Liver (tissue), 9 donors: ENCODE measurements around the gene EDA. TPM values are rescaled to one million over a fixed set of nuclear protein-coding genes. Genes with fewer than 3 reads are reported as not detected.

Experiments
- DNase-seq: peaks from one replicate; pipeline ENCODE4 v3.0.0-alpha.2; 2017; ENCODE audit warnings: low spot score
- H3K27ac ChIP-seq, 2 donors: one replicate each; pipeline ENCODE4 v1.7.0; 2013; ENCODE audit warnings: inconsistent platforms in 2 of 2, low read length in 2 of 2, control low read depth in 1 of 2, low read depth in 1 of 2, mild to moderate bottlenecking in 1 of 2
- H3K27me3 ChIP-seq, 4 donors: one replicate each; pipeline versions ENCODE4 v1.6.1 to v1.7.0; 2013; ENCODE audit warnings: low read length in 3 of 4, inconsistent platforms in 1 of 4, mild to moderate bottlenecking in 1 of 4, moderate library complexity in 1 of 4; ENCODE audit not compliant: control insufficient read depth in 4 of 4, insufficient read depth in 4 of 4
- H3K36me3 ChIP-seq, 4 donors: one replicate each; pipeline versions ENCODE4 v1.6.1 to v1.7.0; 2013; ENCODE audit warnings: low read length in 3 of 4, mild to moderate bottlenecking in 3 of 4, low read depth in 1 of 4, moderate library complexity in 1 of 4; ENCODE audit not compliant: control insufficient read depth in 4 of 4, insufficient read depth in 3 of 4
- H3K4me1 ChIP-seq, 4 donors: one replicate each; pipeline versions ENCODE4 v1.6.1 to v1.7.0; 2013; ENCODE audit warnings: low read length in 3 of 4, mild to moderate bottlenecking in 3 of 4, moderate library complexity in 1 of 4; ENCODE audit not compliant: control insufficient read depth in 4 of 4, insufficient read depth in 4 of 4
- H3K4me3 ChIP-seq, 3 donors: one replicate each; pipeline versions ENCODE4 v1.6.1 to v1.7.0; 2013; ENCODE audit warnings: low read length in 3 of 3, control low read depth in 1 of 3, low read depth in 1 of 3, mild to moderate bottlenecking in 1 of 3
- H3K9ac ChIP-seq, 2 donors: one replicate each; pipeline ENCODE4 v1.7.0; 2013; ENCODE audit warnings: low read length in 2 of 2, mild to moderate bottlenecking in 2 of 2, moderate library complexity in 2 of 2, control low read depth in 1 of 2, low read depth in 1 of 2
- H3K9me3 ChIP-seq, 4 donors: one replicate each; pipeline versions ENCODE4 v1.6.1 to v1.7.0; 2013; ENCODE audit warnings: low read length in 3 of 4; ENCODE audit not compliant: control insufficient read depth in 4 of 4
- ATF3 ChIP-seq: IDR thresholded peaks from 2 replicates; pipeline ENCODE4 v1.6.1; 2016; ENCODE audit warnings: antibody characterized with exemption
- CTCF ChIP-seq: fragments of 150-350 bp; IDR thresholded peaks from 2 replicates; pipeline ENCODE4 v1.5.1; 2017; ENCODE audit warnings: improper control_type of control experiment, low read depth, low read length; ENCODE audit not compliant: missing input control
- EGR1 ChIP-seq, 2 donors: IDR thresholded peaks; 2 replicates each; pipeline ENCODE4 v1.6.1; 2016 to 2018; ENCODE audit warnings: antibody characterized with exemption in 2 of 2, low read depth in 2 of 2
- FOXA2 ChIP-seq: IDR thresholded peaks from 2 replicates; pipeline ENCODE4 v1.6.1; 2016; ENCODE audit warnings: antibody characterized with exemption
- GABPA ChIP-seq, 2 donors: IDR thresholded peaks in 1 of 2; conservative IDR thresholded peaks in 1 of 2; 2 replicates each; pipeline ENCODE4 v1.6.1; 2016; ENCODE audit warnings: antibody characterized with exemption in 2 of 2, mild to moderate bottlenecking in 1 of 2, moderate library complexity in 1 of 2
- HNF4G ChIP-seq: IDR thresholded peaks from 2 replicates; pipeline ENCODE4 v1.6.1; 2016; ENCODE audit warnings: antibody characterized with exemption
- JUND ChIP-seq, 2 donors: IDR thresholded peaks; 2 replicates each; pipeline ENCODE4 v1.6.1; 2016; ENCODE audit warnings: antibody characterized with exemption in 2 of 2
- MAX ChIP-seq: IDR thresholded peaks from 2 replicates; pipeline ENCODE4 v1.6.1; 2016; ENCODE audit warnings: antibody characterized with exemption
- NR2F2 ChIP-seq: IDR thresholded peaks from 2 replicates; pipeline ENCODE4 v1.6.1; 2016; ENCODE audit warnings: antibody characterized with exemption
- RAD21 ChIP-seq, 2 donors: IDR thresholded peaks; 2 replicates each; pipeline ENCODE4 v1.6.1; 2016; ENCODE audit warnings: antibody characterized with exemption in 2 of 2, mild to moderate bottlenecking in 2 of 2
- REST ChIP-seq: IDR thresholded peaks from 2 replicates; pipeline ENCODE4 v1.6.1; 2016; ENCODE audit warnings: antibody characterized with exemption, mild to moderate bottlenecking
- RXRA ChIP-seq, 2 donors: IDR thresholded peaks; 2 replicates each; pipeline ENCODE4 v1.6.1; 2017 to 2018; ENCODE audit warnings: antibody characterized with exemption in 2 of 2, mild to moderate bottlenecking in 1 of 2
- SP1 ChIP-seq: IDR thresholded peaks from 2 replicates; pipeline ENCODE4 v1.6.1; 2018; ENCODE audit warnings: antibody characterized with exemption, mild to moderate bottlenecking
- TAF1 ChIP-seq: conservative IDR thresholded peaks from 2 replicates; pipeline ENCODE4 v1.6.1; 2016; ENCODE audit warnings: antibody characterized with exemption, mild to moderate bottlenecking
- YY1 ChIP-seq: IDR thresholded peaks from 2 replicates; pipeline ENCODE4 v1.6.1; 2016; ENCODE audit warnings: antibody characterized with exemption, mild to moderate bottlenecking
- ZBTB33 ChIP-seq: IDR thresholded peaks from 2 replicates; pipeline ENCODE4 v1.6.1; 2016; ENCODE audit warnings: antibody characterized with exemption
- WGBS: extraction: QIAGEN DNeasy Blood & Tissue Kit; methylation state at CpG from one replicate; pipeline ENCODE4 v1.1.7; 2013; 5-methylcytosine and 5-hydroxymethylcytosine counted together
- polyA plus RNA-seq, 2 donors: library from polyadenylated mRNA; stranded (reverse) in 1 of 2; unstranded in 1 of 2; fragments of 200-250 nt in 1 of 2; fragments of >200 nt in 1 of 2; fragmentation: Nextera tagmentation in 1 of 2; extraction: Ambion mirVana in 1 of 2; gene quantifications; one replicate each; pipeline versions ENCODE4 v1.2.1 to v1.2.3, GENCODE V29; 2013 to 2015
- total RNA-seq, 2 donors: library from RNA; depleted of rRNA; stranded (reverse); fragments of >200 nt; gene quantifications; one replicate each; pipeline ENCODE4 v1.2.3, GENCODE V29; 2014
- donor health status: healthy.
- donor health status: healthy.
- donor health status: healthy.
- donor health status: healthy.
- donor health status: healthy.

The EDA gene
- total and polyA plus RNA-seq, 4 donors = 0.39 to 2.6 (median 1.5) TPM

GRCh38 chrX:69746051-69746450 lies 130.1 kb downstream of the EDA start (continued):
- no peak for TF ChIP-seq CTCF
- no peak for TF ChIP-seq REST
- TF ChIP-seq SP1 = no peak

- no peak for DNase-seq
- no peak overlapping the region for H3K27ac ChIP-seq
- H3K9me3 ChIP-seq = no peaks in the 10 kb centered on the region
- no peak for TF ChIP-seq RAD21 (IDR thresholded peaks at IDR 0.05)
- TF ChIP-seq FOXA2 = no peak
- 89% methylated on average over 1 of the region's 1 CpG for WGBS
- H3K9ac ChIP-seq = no peak overlapping the region
- no peaks in the 10 kb centered on the region for H3K4me1 ChIP-seq
- no peaks in the 10 kb centered on the region for H3K36me3 ChIP-seq
- H3K27me3 ChIP-seq = no peaks in the 10 kb centered on the region
- H3K4me3 ChIP-seq = no peak overlapping the region
Measured at GRCh38 chrX:69748055-69748454, 132.1 kb downstream of the EDA start.

GRCh38 chrX:69759921-69760625 lies 144.2 kb downstream of the EDA start:
- 62% methylated on average over 1 of the region's 1 CpG for WGBS
- Histone ChIP-seq H3K27ac (no peak overlapping the region), H3K27me3 (no peaks in the 10 kb centered on the region), H3K36me3 (no peaks in the 10 kb centered on the region), H3K4me3 (no peak overlapping the region), H3K4me1 (no peaks in the 10 kb centered on the region), H3K9me3 (peaks cover 0 to 2% (median 0%) of the 10 kb centered on the region in 4 donors), H3K9ac (no peak overlapping the region)
- no peak for DNase-seq
- TF ChIP-seq FOXA2 (no peak), EGR1 (IDR thresholded peaks at IDR 0.05; ENCODE audit: low read depth in 2 of 2) (no peak), TAF1 (no peak), RXRA (IDR thresholded peaks at IDR 0.05) (no peak), SP1 (no peak), RAD21 (IDR thresholded peaks at IDR 0.05) (no peak), NR2F2 (no peak), CTCF (no peak), HNF4G (no peak), JUND (IDR thresholded peaks at IDR 0.05) (no peak), MAX (no peak), ATF3 (no peak), ZBTB33 (no peak), YY1 (no peak), GABPA (IDR thresholded peaks at IDR 0.05 in 1 of 2, conservative IDR thresholded peaks at IDR 0.05 in 1 of 2) (no peak)
